Adrenal gland (tissue), 12 donors: ENCODE measurements around the gene HYAL2. TPM values are rescaled to one million over a fixed set of nuclear protein-coding genes. Genes with fewer than 3 reads are reported as not detected.

Experiments
- DNase-seq, 7 donors: peaks; one replicate each; pipeline ENCODE4 v3.0.0-alpha.2; 2019 to 2020
- H3K27ac ChIP-seq, 5 donors: fragments of 200-600 bp; sonication (generic) in 4 of 5; 1 replicate in 3 of 5; 2 replicates in 2 of 5; pipeline versions ENCODE4 v1.5.1 to v1.8.0; 2016 to 2020; ENCODE audit warnings: mild to moderate bottlenecking in 1 of 5
- H3K27me3 ChIP-seq: fragments of 200-600 bp; 2 replicates; pipeline ENCODE4 v1.8.0; 2021
- H3K36me3 ChIP-seq, 2 donors: fragments of 200-600 bp; replicated peaks in 1 of 2; 1 replicate in 1 of 2; 2 replicates in 1 of 2; pipeline versions ENCODE4 v1.5.1 to v1.8.0; 2018 to 2022
- H3K4me1 ChIP-seq, 2 donors: fragments of 200-600 bp; replicated peaks in 1 of 2; 1 replicate in 1 of 2; 2 replicates in 1 of 2; pipeline versions ENCODE4 v1.5.1 to v1.8.0; 2018 to 2021
- H3K4me3 ChIP-seq, 4 donors: fragments of 200-600 bp; sonication (generic) in 3 of 4; one replicate each; pipeline ENCODE4 v1.5.1; 2016 to 2018
- H3K9me3 ChIP-seq, 3 donors: fragments of 200-600 bp; sonication (generic) in 1 of 3; replicated peaks in 1 of 3; 1 replicate in 2 of 3; 2 replicates in 1 of 3; pipeline versions ENCODE4 v1.5.1 to v1.8.0; 2016 to 2021
- CTCF ChIP-seq, 6 experiments: fragments of 450-650 bp in 4 of 6; fragments of 200-600 bp in 2 of 6; sonication (generic) in 1 of 6; IDR thresholded peaks; 1 replicate in 5 of 6; 2 replicates in 1 of 6; pipeline versions ENCODE4 v1.5.1 to v1.8.0; 2016 to 2021; ENCODE audit warnings: antibody characterized with exemption in 6 of 6, mild to moderate bottlenecking in 2 of 6, moderate library complexity in 1 of 6
- POLR2A ChIP-seq, 2 donors: fragments of 450-650 bp; IDR thresholded peaks; one replicate each; pipeline ENCODE4 v1.6.1; 2017; ENCODE audit warnings: antibody characterized with exemption in 2 of 2, mild to moderate bottlenecking in 2 of 2, moderate library complexity in 1 of 2
- WGBS, 4 donors: extraction: QIAGEN DNeasy Blood & Tissue Kit in 2 of 4; methylation state at CpG; one replicate each; pipeline versions ENCODE4 v1.1.5 to v1.1.7; 2013 to 2017; 5-methylcytosine and 5-hydroxymethylcytosine counted together
- intact Hi-C, 2 donors: fragments of 100-400 bp; cut with DNase I; formaldehyde crosslinking; loops; one replicate each; pipeline versions ENCODE4 v1.14.1 to v1.15.0; 2022 to 2023
- polyA plus RNA-seq, 3 donors: library from polyadenylated mRNA; stranded (reverse); fragments of 200-250 nt in 2 of 3; fragments of 350-450 nt in 1 of 3; fragmentation: Illumina TruSeq in 1 of 3; extraction: RNeasy Lipid Tissue Mini Kit (QIAGEN cat#74804) in 1 of 3; gene quantifications; one replicate each; pipeline ENCODE4 v1.2.3, GENCODE V29; 2013 to 2014
- total RNA-seq, 9 donors: library from RNA; depleted of rRNA in 4 of 9; stranded (reverse); fragments of >200 nt in 4 of 9; fragments of 120-200 nt in 1 of 9; fragmentation: NEBNext Ultra II Directional in 1 of 9; extraction: Animal tissue kit (Norgen Biotek cat#: 25700) in 1 of 9; gene quantifications; one replicate each; pipeline versions ENCODE4 v1.1.0 to v1.2.4, GENCODE V29; 2013 to 2023
- donor health status: healthy with polysubstance abuse.
- donor health status: Bipolar disorder and iron deficiency.
- donor health status: DM: yes; HTN: yes; CAD: no.
- donor health status: DM: no; HTN: no; CAD: no.
- donor health status: DM: no; HTN: no; CAD: no.
- donor health status: DM: yes; HTN: yes; CAD: no.

HYAL2 gene
- total and polyA plus RNA-seq, 12 donors, result 28.0 to 186 (median 99.8) TPM

DNA sequence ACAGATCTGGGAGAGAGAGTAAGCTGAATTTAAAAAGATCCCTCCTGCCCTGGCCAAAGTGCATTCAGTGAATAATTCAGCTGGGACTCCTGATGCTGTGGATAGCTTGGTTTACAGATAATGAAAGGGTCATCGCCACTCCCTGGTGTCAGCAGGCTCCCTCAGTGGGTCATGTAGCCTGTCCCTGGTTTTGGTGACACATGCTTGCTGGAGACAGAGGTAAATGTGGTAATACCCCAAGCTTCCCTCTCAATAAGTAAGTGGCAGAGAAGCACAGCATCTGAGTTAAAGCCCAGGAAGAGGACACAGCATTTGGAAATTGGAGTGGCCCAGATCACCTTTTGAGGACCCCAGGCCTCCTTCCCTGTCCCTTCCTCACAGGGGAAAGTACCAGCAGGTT, 34.9 kb upstream of the HYAL2 start:
- Histone ChIP-seq H3K27me3 (no peaks in the 10 kb centered on the region), H3K4me1 (peaks cover 32 to 40% of the 10 kb centered on the region in 2 donors), H3K27ac (peak overlapping the region in 3 of 5 donors; percentile 4 to 91 (median 86)), H3K9me3 (no peaks in the 10 kb centered on the region), H3K4me3 (peak overlapping the region in 1 of 4 donors; percentile 75), H3K36me3 (peaks cover 0 to 29% of the 10 kb centered on the region in 2 donors)
- 36 to 75% (median 55%) methylated on average over 1 of the region's 1 CpG; no CpG with 5 or more reads in 1 of the 4 donors for WGBS, 4 donors
- no peak for TF ChIP-seq CTCF (IDR thresholded peaks at IDR 0.05)
- peak in 1 of 2 donors; percentile 13 for TF ChIP-seq POLR2A (IDR thresholded peaks at IDR 0.05)
- peak in 1 of 7 donors; percentile 44 for DNase-seq
- intact Hi-C loops, result no loop called here

GRCh38 chr3:50356553-50356952, 34.0 kb upstream of the HYAL2 start:
- H3K36me3 ChIP-seq, result peaks cover 0 to 29% of the 10 kb centered on the region in 2 donors
- peak in 2 of 7 donors; percentile 41 to 46 for DNase-seq
- peaks cover 36 to 46% of the 10 kb centered on the region in 2 donors for H3K4me1 ChIP-seq
- 45 to 63% (median 57%) methylated on average over 3 to 5 of the region's 5 CpGs for WGBS, 4 donors
- peak overlapping the region in 1 of 4 donors; percentile 75 for H3K4me3 ChIP-seq
- TF ChIP-seq CTCF (IDR thresholded peaks at IDR 0.05) (no peak), POLR2A (IDR thresholded peaks at IDR 0.05) (no peak)
- H3K27ac ChIP-seq, result peak overlapping the region in 2 of 5 donors; percentile 4 to 53
- intact Hi-C loops, result no loop called here
- H3K9me3 ChIP-seq, result no peaks in the 10 kb centered on the region
- H3K27me3 ChIP-seq, result no peaks in the 10 kb centered on the region

DNA sequence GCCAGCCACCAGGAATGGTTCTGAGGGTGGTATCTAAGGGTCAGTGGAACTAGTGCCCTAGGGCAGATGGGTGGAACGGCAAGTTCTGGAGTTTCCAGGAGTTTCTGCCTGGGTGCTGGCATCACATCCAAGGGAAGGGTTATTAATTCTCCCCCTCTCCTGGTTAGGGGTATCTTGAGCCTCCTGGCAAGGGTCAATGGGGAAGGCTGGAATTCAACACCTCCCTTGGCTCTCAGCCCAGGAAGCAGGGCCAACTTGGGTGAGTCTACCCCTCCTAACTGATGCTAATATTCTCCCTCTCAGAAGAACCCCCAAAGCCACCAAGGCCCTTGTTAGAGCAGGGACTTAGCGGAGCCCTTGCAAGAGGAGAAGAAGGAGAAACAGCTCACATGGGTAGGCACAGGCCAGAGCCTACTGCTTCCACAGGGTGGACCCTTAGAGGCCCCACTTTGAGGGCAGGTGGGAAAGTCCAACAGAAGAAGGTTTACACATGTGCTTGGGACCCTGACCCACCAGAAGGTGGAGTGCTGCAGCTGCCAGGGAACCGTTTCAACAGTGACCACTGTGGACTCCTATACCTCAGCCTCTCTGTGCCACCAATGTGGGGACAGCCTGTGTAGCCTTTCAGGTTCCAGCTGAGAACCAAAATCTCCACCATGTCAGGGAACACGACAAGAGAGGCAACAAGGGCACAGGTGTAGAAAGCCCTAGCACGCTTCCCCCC, 33.4 kb upstream of the HYAL2 start:
- Histone ChIP-seq H3K4me1 (peaks cover 41 to 51% of the 10 kb centered on the region in 2 donors), H3K4me3 (peak overlapping the region in 1 of 4 donors; percentile 75), H3K36me3 (peaks cover 0 to 29% of the 10 kb centered on the region in 2 donors), H3K27me3 (no peaks in the 10 kb centered on the region), H3K9me3 (no peaks in the 10 kb centered on the region), H3K27ac (peak overlapping the region in 1 of 5 donors; percentile 53)
- intact Hi-C loops, result no loop called here
- no peak for DNase-seq
- no peak for TF ChIP-seq POLR2A (IDR thresholded peaks at IDR 0.05)
- TF ChIP-seq CTCF (IDR thresholded peaks at IDR 0.05), result no peak
- WGBS, 4 donors, result 50 to 66% (median 63%) methylated on average over 2 to 5 of the region's 5 CpGs

DNA sequence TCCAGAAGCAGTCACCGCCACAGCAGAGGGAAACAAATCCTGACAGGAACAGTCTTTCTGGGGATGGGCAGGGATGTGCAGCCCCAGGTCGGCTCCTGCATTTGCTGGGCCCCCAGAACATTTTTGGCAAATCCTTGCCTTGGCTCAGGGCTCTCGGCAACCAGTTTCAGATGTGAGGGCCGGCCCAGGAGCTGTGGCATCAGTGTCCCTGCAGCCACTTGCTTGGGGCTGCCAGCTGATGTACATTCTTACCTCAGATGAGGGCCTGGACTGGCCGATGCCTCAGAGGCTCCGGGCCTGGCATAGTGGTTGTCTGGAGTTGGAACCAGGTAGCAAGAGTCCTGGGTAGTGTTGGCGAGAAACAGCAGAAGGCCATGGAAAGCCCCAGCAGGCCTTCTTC, 32.3 kb upstream of the HYAL2 start:
- no peak for TF ChIP-seq POLR2A (IDR thresholded peaks at IDR 0.05)
- TF ChIP-seq CTCF (IDR thresholded peaks at IDR 0.05), result no peak
- no peaks in the 10 kb centered on the region for H3K9me3 ChIP-seq
- 84 to 91% (median 88%) methylated on average over 3 to 7 of the region's 7 CpGs for WGBS, 4 donors
- DNase-seq, result no peak
- no peak overlapping the region for H3K27ac ChIP-seq
- H3K27me3 ChIP-seq, result no peaks in the 10 kb centered on the region
- peaks cover 48 to 56% of the 10 kb centered on the region in 2 donors for H3K4me1 ChIP-seq
- peaks cover 0 to 29% of the 10 kb centered on the region in 2 donors for H3K36me3 ChIP-seq
- intact Hi-C loops, result no loop called here
- H3K4me3 ChIP-seq, result no peak overlapping the region
